ENCODE measurements around the gene FEN1.

FEN1 gene, protein sequence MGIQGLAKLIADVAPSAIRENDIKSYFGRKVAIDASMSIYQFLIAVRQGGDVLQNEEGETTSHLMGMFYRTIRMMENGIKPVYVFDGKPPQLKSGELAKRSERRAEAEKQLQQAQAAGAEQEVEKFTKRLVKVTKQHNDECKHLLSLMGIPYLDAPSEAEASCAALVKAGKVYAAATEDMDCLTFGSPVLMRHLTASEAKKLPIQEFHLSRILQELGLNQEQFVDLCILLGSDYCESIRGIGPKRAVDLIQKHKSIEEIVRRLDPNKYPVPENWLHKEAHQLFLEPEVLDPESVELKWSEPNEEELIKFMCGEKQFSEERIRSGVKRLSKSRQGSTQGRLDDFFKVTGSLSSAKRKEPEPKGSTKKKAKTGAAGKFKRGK

DNA sequence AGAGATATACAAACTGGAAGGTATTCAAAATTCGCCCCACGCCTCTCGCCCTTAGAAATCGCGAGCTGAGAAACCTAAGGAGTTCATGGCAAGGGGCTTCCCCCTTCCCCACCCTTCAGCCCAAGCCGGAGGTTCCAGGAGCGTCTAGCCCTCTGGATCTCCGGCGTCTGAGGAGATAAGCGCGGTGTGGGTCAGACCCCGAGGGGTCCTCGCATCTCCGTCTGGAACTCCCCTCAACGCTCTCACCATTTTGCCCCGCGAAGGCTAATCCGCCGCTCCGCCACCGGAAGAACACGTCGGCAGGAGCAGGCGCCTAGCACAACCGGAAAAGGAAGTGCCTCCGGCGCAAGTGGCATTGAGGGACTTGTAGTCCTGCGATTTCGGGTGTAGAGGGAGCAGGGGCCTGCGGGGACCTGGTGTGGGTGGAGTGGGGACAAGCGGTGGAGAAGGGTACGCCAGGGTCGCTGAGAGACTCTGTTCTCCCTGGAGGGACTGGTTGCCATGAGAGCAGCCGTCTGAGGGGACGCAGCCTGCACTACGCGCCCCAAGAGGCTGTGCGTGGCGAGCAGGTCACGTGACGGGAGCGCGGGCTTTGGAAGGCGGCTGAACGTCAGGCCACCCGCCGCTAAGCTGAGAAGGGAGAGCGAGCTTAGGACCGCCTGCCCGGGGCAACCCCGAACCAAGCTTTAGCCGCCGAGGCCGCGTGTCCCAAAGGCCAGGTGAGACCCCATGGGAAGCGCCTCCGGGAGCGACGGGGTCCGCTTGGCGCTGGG is at the start of gene FEN1, which contains the start of gene TMEM258:
Gene FEN1, plus strand, starts transcription at position 602 of the 773 bp plus-strand sequence. CDS start 2,451 bp downstream, outside the sequence.
Gene TMEM258, minus strand, starts transcription at position 290 of the 773 bp plus-strand sequence. Its CDS starts 41 bp downstream, at position 249.
- peak within 1 kb of the TSS; percentile 88 for H3K4me3 ChIP-seq (ENCODE audit: low read depth, low read length)
- peak; percentile 95 for DNase-seq (ENCODE audit: low read depth)
- TF ChIP-seq MYC (IDR thresholded peaks at IDR 0.05; ENCODE audit: low read depth, low read length) (peak; percentile 72), POLR2A (IDR thresholded peaks at IDR 0.05; ENCODE audit: extremely low read depth, insufficient read length) (peak; percentile 96)
- TF ChIP-seq, protein P1, sequence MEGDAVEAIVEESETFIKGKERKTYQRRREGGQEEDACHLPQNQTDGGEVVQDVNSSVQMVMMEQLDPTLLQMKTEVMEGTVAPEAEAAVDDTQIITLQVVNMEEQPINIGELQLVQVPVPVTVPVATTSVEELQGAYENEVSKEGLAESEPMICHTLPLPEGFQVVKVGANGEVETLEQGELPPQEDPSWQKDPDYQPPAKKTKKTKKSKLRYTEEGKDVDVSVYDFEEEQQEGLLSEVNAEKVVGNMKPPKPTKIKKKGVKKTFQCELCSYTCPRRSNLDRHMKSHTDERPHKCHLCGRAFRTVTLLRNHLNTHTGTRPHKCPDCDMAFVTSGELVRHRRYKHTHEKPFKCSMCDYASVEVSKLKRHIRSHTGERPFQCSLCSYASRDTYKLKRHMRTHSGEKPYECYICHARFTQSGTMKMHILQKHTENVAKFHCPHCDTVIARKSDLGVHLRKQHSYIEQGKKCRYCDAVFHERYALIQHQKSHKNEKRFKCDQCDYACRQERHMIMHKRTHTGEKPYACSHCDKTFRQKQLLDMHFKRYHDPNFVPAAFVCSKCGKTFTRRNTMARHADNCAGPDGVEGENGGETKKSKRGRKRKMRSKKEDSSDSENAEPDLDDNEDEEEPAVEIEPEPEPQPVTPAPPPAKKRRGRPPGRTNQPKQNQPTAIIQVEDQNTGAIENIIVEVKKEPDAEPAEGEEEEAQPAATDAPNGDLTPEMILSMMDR (IDR thresholded peaks at IDR 0.05; ENCODE audit: low read depth, low read length): no peak
- TF ChIP-seq, protein P2, sequence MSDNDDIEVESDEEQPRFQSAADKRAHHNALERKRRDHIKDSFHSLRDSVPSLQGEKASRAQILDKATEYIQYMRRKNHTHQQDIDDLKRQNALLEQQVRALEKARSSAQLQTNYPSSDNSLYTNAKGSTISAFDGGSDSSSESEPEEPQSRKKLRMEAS (IDR thresholded peaks at IDR 0.05; ENCODE audit: low read depth, low read length): peak; percentile 91

- no peak for DNase-seq (ENCODE audit: low read depth)
- H3K4me3 ChIP-seq (ENCODE audit: low read depth, low read length): no peak overlapping the region
- TF ChIP-seq POLR2A (IDR thresholded peaks at IDR 0.05; ENCODE audit: extremely low read depth, insufficient read length): no peak
- TF ChIP-seq, protein P2 (IDR thresholded peaks at IDR 0.05; ENCODE audit: low read depth, low read length): no peak
- TF ChIP-seq, protein P1 (IDR thresholded peaks at IDR 0.05; ENCODE audit: low read depth, low read length): no peak
- no peak for TF ChIP-seq MYC (IDR thresholded peaks at IDR 0.05; ENCODE audit: low read depth, low read length)
These were observed 49.1 kb upstream of the FEN1 start for GRCh38 chr11:61743486-61744095.

- no peak for DNase-seq (ENCODE audit: low read depth)
- no peak overlapping the region for H3K4me3 ChIP-seq (ENCODE audit: low read depth, low read length)
- TF ChIP-seq, protein P1 (IDR thresholded peaks at IDR 0.05; ENCODE audit: low read depth, low read length): no peak
- TF ChIP-seq, protein P2 (IDR thresholded peaks at IDR 0.05; ENCODE audit: low read depth, low read length): no peak
- TF ChIP-seq POLR2A (IDR thresholded peaks at IDR 0.05; ENCODE audit: extremely low read depth, insufficient read length): no peak
These were observed 48.5 kb upstream of the FEN1 start for GRCh38 chr11:61744181-61744580.

DNA sequence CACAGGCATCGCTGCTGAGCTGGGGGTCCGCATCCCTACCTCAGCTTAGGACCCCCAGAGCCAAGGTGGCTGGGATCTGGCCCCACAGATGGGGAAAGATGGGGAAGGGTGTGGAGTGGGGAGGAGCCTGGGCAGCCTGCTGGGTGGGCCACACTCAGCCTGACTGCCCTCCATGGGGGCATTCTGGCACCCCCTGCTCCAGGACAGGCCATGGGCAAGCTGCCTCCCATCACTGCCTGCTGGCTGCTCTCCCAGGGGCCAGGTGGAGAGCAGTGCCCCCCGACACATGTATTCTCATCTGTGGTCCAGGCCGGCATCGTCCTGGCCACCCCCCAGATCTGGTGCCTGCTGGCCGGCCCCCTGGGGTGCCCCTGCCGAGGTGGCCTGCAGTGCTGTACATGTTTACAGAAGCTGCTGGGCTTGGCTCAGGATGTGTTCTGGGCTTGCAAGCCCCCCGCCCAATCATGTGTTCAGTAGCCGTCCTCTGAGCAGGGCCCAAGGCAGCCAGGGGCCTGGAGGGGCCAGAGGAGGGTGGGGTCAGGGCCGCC is 48.0 kb upstream of the FEN1 start:
- no peak for DNase-seq (ENCODE audit: low read depth)
- TF ChIP-seq, protein P2 (IDR thresholded peaks at IDR 0.05; ENCODE audit: low read depth, low read length): no peak
- TF ChIP-seq, protein P1 (IDR thresholded peaks at IDR 0.05; ENCODE audit: low read depth, low read length): no peak
- TF ChIP-seq MYC (IDR thresholded peaks at IDR 0.05; ENCODE audit: low read depth, low read length): no peak
- no peak for TF ChIP-seq POLR2A (IDR thresholded peaks at IDR 0.05; ENCODE audit: extremely low read depth, insufficient read length)
- no peak overlapping the region for H3K4me3 ChIP-seq (ENCODE audit: low read depth, low read length)

GRCh38 chr11:61745781-61746441 is 46.8 kb upstream of the FEN1 start:
- no peak for DNase-seq (ENCODE audit: low read depth)
- TF ChIP-seq MYC (IDR thresholded peaks at IDR 0.05; ENCODE audit: low read depth, low read length): no peak
- TF ChIP-seq POLR2A (IDR thresholded peaks at IDR 0.05; ENCODE audit: extremely low read depth, insufficient read length): no peak
- TF ChIP-seq, protein P2 (IDR thresholded peaks at IDR 0.05; ENCODE audit: low read depth, low read length): no peak
- H3K4me3 ChIP-seq (ENCODE audit: low read depth, low read length): no peak overlapping the region

Data from NB4 (cell line).